BJ (cell line): ENCODE data around the gene GPR84. TPM values are rescaled to one million over a fixed set of nuclear protein-coding genes. Genes with fewer than 3 reads are reported as not detected.

Source experiments
- CTCF ChIA-PET: fragments of 350-600 bp; formaldehyde crosslinking; extraction: SDS; loops from one replicate; lab custom pipeline; 2021; ENCODE audit warnings: antibody characterized with exemption, inconsistent platforms; lab: Yijun Ruan, JAX
- POLR2A ChIA-PET: fragments of 300-600 bp; sonication (Branson Sonifier 250); formaldehyde crosslinking; extraction: SDS; loops from one replicate; lab custom pipeline; 2021; ENCODE audit warnings: antibody characterized with exemption; lab: Charles Lee
- DNase-seq: peaks from one replicate; pipeline ENCODE4 v3.0.0-alpha.2; 2011; ENCODE audit warnings: low read depth
- H3K27me3 ChIP-seq: 2 replicates; pipeline ENCODE4 v1.6.0; 2011; ENCODE audit warnings: low read length; ENCODE audit not compliant: control insufficient read depth, insufficient read depth
- H3K36me3 ChIP-seq: 2 replicates; pipeline ENCODE4 v1.5.1; 2011; ENCODE audit warnings: low read length; ENCODE audit not compliant: control insufficient read depth, insufficient read depth
- H3K4me3 ChIP-seq: 2 replicates; pipeline ENCODE4 v1.5.1; 2011; ENCODE audit warnings: low read depth, mild to moderate bottlenecking, control low read depth, low read length
- polyA plus RNA-seq: library from polyadenylated mRNA; depleted of rRNA; stranded (reverse); fragments of >200 nt; gene quantifications from 2 replicates; pipeline ENCODE4 v1.2.3, GENCODE V29; 2011
- TF ChIP-seq, protein P1 (sequence below): IDR thresholded peaks from 2 replicates; pipeline ENCODE4 v1.5.1; 2011; ENCODE audit warnings: low read depth, mild to moderate bottlenecking, control low read depth, inconsistent platforms, low read length, moderate library complexity; ENCODE audit not compliant: insufficient read depth

The GPR84 gene
- polyA plus RNA-seq, 1 experiment, result not detected

DNA sequence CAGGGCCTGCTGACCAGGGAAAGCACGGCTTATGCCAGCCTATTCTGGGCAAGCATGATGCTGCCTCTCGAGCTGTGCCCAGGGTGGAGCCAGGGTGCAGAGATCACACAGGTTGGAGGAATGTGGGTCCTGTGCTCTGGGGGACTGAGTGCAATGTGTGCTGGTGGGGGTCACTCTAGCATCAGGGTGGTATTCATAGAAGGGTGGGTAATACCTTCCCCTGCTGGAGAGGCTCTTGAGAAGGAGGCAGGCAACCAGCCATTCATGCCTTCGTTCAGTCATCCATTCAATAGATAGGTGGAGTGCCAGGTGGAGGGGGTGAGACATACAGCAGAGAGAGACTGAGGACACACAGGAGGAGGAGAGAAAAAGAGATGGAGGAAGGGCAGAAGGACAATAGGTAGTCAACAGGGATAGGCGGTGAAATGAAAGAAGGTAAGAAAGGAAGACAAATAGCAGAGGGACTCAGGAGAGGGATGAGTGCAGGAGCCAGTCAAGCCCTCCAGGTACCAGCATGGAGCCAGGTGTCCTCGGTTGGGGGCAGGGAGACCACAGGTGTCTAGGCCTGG is 25.4 kb upstream of the GPR84 start:
- no peak for DNase-seq
- CTCF ChIA-PET, result interaction anchor here (2.1 to 5.2 kb wide), 2 partner anchors 10 to 11 kb away, joined by 12 to 53 read pairs; no protein-coding TSS in a partner anchor

DNA sequence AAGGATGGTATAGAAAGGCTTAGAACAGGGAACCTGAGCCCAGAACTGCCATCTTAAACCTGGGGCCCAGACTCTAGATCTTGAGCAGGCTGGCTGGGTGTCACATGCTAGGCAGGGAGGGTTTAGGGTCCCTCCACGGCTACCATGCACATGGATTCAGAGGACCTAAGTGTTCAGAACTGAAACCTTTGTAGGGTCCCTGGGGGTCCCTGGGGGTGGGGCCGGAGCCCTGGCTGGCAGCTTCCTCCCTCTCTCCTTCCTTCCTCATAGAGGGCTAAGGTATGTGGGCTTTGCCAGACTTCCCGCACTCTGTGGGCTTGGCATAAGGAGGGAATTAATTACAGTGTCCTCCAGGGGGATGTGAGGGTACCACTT is 24.8 kb upstream of the GPR84 start:
- ChIA-PET CTCF (interaction anchor here (2.1 to 5.2 kb wide), 2 partner anchors 10 to 11 kb away, joined by 12 to 53 read pairs; no protein-coding TSS in a partner anchor), POLR2A (no interaction called here)
- TF ChIP-seq, protein P1, sequence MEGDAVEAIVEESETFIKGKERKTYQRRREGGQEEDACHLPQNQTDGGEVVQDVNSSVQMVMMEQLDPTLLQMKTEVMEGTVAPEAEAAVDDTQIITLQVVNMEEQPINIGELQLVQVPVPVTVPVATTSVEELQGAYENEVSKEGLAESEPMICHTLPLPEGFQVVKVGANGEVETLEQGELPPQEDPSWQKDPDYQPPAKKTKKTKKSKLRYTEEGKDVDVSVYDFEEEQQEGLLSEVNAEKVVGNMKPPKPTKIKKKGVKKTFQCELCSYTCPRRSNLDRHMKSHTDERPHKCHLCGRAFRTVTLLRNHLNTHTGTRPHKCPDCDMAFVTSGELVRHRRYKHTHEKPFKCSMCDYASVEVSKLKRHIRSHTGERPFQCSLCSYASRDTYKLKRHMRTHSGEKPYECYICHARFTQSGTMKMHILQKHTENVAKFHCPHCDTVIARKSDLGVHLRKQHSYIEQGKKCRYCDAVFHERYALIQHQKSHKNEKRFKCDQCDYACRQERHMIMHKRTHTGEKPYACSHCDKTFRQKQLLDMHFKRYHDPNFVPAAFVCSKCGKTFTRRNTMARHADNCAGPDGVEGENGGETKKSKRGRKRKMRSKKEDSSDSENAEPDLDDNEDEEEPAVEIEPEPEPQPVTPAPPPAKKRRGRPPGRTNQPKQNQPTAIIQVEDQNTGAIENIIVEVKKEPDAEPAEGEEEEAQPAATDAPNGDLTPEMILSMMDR, result no peak

More for the DNA sequence above, 25.4 kb upstream of the GPR84 start:
- Histone ChIP-seq H3K4me3 (no peak overlapping the region), H3K36me3 (peaks cover 5% of the 10 kb centered on the region; the same call in 1 of the 2 replicates), H3K27me3 (no peaks in the 10 kb centered on the region)
- POLR2A ChIA-PET, result no interaction called here
- TF ChIP-seq, protein P1, result no peak

DNA sequence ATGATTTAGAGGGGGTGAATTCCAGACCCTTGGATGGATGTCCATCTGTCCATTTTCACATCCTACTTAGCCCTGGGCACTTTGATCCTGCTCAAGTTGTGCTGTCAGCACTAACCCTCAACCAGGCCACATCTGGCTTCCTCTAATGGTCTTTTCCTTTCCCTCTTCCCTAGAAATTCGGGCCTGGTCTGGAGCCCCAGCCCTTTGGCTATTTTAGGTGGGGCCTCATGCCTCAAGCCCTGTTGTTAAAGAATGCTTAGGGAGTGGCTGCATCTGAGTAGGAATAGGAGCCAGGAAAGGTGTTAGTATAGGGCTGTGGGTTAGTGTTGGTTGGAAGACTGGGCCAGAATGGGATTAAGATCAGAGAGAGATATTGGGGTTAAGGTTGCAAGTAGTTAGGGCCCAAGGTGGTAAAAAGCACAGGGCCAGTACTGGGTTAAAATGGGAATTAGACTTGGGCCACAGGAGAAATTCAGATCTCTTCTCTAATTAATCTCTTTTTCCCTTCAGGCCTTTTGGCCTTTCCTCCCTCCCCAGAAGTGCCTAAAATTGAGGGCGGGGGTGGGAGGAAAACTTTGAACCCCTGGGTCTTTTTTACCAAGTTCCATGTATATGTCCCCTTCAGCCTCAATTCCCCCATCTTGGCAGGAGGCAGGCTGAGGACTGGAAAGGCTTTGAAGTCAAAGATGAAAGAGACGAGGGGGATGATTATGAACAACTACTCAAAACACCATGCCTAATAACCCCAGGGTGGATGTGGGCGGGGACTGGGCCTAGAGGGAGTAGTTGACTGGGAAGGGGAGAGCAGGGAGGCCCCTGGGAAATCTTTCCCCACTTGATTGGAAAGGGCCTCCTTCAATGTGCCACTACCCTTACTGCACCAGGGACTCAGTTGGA is 24.2 kb upstream of the GPR84 start:
- H3K4me3 ChIP-seq, result no peak overlapping the region

More for the DNA sequence above, 24.8 kb upstream of the GPR84 start:
- Histone ChIP-seq H3K27me3 (no peaks in the 10 kb centered on the region), H3K36me3 (peaks cover 4% of the 10 kb centered on the region; the same call in 1 of the 2 replicates), H3K4me3 (no peak overlapping the region)
- no peak for DNase-seq

DNA sequence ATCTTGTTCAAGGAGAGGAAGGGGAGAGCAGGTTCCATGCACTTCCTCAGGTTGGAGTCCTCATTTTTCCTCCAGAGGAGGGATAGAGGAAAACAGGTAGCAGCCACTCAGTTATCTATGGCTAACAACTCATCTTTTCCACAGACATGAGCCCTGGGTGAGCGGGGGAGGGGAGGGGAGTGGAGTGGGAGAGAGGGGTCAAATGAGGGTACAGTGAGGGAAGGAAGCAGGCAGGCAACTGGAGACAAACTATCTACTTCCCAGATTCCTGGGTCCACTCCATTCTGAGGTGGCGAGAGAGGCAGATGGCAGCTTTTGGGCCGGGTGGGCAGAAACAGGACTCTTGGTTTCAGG is 22.8 kb upstream of the GPR84 start:
- TF ChIP-seq, protein P1, result no peak
- DNase-seq, result no peak
- CTCF ChIA-PET, result interaction anchor here (1.1 to 3.3 kb wide), 7 partner anchors 8 to 54 kb away, joined by 3 to 16 read pairs (median 7); no protein-coding TSS in a partner anchor
- Histone ChIP-seq H3K36me3 (no peaks in the 10 kb centered on the region), H3K4me3 (no peak overlapping the region), H3K27me3 (no peaks in the 10 kb centered on the region)
- POLR2A ChIA-PET, result interaction anchor here (0.6 kb wide), 1 partner anchor 178 kb away, joined by 4 read pairs; no protein-coding TSS in a partner anchor

More for the DNA sequence above, 24.2 kb upstream of the GPR84 start:
- H3K27me3 ChIP-seq, result no peaks in the 10 kb centered on the region
- TF ChIP-seq, protein P1, result no peak
- no peak for DNase-seq
- POLR2A ChIA-PET, result no interaction called here
- peaks cover 3% of the 10 kb centered on the region; the same call in 1 of the 2 replicates for H3K36me3 ChIP-seq
- CTCF ChIA-PET, result interaction anchor here (0.7 to 3.3 kb wide), 5 partner anchors 9 to 51 kb away, joined by 3 to 16 read pairs (median 8); no protein-coding TSS in a partner anchor
